PC-9 (cell line): Measurements from ENCODE around the gene RNF212.

Source experiments
- CTCF ChIP-seq: fragments of 200-600 bp; sonication (generic); conservative IDR thresholded peaks from 2 replicates; pipeline ENCODE4 v1.6.1; 2017; ENCODE audit warnings: mixed run types, antibody characterized with exemption, mild to moderate bottlenecking, moderate library complexity
- EZH2 ChIP-seq: fragments of 200-600 bp; sonication (generic); IDR thresholded peaks from 2 replicates; pipeline ENCODE4 v1.8.0; 2017; ENCODE audit warnings: antibody characterized with exemption, low read depth

GRCh38 chr4:1044469-1045192, 68.7 kb downstream of the RNF212 start:
- TF ChIP-seq CTCF (no peak), EZH2 (no peak)
